Adrenal gland (tissue), 5 donors: ENCODE measurements around the gene FAM241B.

ENCODE experiments used
- POLR2A ChIP-seq, 2 donors: fragments of 450-650 bp; IDR thresholded peaks; one replicate each; pipeline ENCODE4 v1.6.1; 2017; ENCODE audit warnings: antibody characterized with exemption in 2 of 2, mild to moderate bottlenecking in 2 of 2, moderate library complexity in 1 of 2
- TF ChIP-seq, protein P1 (sequence below), 6 experiments: fragments of 450-650 bp in 4 of 6; fragments of 200-600 bp in 2 of 6; sonication (generic) in 1 of 6; IDR thresholded peaks; 1 replicate in 5 of 6; 2 replicates in 1 of 6; pipeline versions ENCODE4 v1.5.1 to v1.8.0; 2016 to 2021; ENCODE audit warnings: antibody characterized with exemption in 6 of 6, mild to moderate bottlenecking in 2 of 6, moderate library complexity in 1 of 6
- donor health status: DM: no; HTN: no; CAD: no.

DNA sequence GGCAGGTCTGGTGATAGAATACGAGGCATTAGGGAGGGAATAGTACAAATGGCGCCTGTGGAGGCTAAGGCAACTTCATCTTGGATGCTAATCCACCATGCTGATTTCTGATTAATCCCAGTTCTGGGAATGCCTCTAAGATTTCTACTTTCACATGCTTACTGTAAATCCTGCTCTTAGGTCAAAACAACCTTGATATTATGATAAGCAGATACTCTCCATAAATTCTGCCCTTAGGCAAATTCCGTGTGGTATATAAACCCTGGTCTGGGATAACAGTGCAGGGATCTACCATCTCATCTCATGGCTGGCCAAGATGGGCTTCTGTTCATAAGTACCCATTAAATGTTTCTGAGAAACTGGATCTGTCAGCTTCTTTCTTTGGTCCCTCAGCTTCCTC is 45.4 kb upstream of the FAM241B start:
- TF ChIP-seq, protein P1, sequence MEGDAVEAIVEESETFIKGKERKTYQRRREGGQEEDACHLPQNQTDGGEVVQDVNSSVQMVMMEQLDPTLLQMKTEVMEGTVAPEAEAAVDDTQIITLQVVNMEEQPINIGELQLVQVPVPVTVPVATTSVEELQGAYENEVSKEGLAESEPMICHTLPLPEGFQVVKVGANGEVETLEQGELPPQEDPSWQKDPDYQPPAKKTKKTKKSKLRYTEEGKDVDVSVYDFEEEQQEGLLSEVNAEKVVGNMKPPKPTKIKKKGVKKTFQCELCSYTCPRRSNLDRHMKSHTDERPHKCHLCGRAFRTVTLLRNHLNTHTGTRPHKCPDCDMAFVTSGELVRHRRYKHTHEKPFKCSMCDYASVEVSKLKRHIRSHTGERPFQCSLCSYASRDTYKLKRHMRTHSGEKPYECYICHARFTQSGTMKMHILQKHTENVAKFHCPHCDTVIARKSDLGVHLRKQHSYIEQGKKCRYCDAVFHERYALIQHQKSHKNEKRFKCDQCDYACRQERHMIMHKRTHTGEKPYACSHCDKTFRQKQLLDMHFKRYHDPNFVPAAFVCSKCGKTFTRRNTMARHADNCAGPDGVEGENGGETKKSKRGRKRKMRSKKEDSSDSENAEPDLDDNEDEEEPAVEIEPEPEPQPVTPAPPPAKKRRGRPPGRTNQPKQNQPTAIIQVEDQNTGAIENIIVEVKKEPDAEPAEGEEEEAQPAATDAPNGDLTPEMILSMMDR (IDR thresholded peaks at IDR 0.05), result no peak
- no peak for TF ChIP-seq POLR2A (IDR thresholded peaks at IDR 0.05)
